NB4 (cell line): ENCODE results near the gene PROZ.

ENCODE experiments used
- CTCF ChIP-seq: IDR thresholded peaks from one replicate; pipeline ENCODE4 v1.5.1; 2012; ENCODE audit warnings: low read depth, low read length
- POLR2A ChIP-seq: IDR thresholded peaks from 2 replicates; pipeline ENCODE4 v1.6.1; 2011; ENCODE audit warnings: mild to moderate bottlenecking; ENCODE audit not compliant: insufficient read length; ENCODE audit errors: extremely low read depth

- TF ChIP-seq POLR2A (no peak), CTCF (no peak)
Measured at GRCh38 chr13:113167155-113167554, 8.7 kb downstream of the PROZ start.
